Measurements from ENCODE around the gene ACSM2A.
"Not testable (repeated sequence)": the region's sequence is repeated elsewhere in the genome, so short reads cannot be mapped to it uniquely, and the experiment has no call there.

- TF ChIP-seq CTCF, POLR2A (IDR thresholded peaks at IDR 0.05): not testable (repeated sequence)
Measured at GRCh38 chr16:20421748-20422147, 29.6 kb upstream of the ACSM2A start.
